HepG2 (cell line): ENCODE results near the gene TOR4A. TPM values are rescaled to one million over a fixed set of nuclear protein-coding genes. Genes with fewer than 3 reads are reported as not detected.

Source experiments
- CEBPG ChIP-seq: IDR thresholded peaks from 2 replicates; pipeline ENCODE4 v1.6.1; 2016
- FOSL2 ChIP-seq: sonication (generic); formaldehyde crosslinking; IDR thresholded peaks from 2 replicates; pipeline ENCODE4 v1.4.0; 2020; ENCODE audit warnings: missing genetic modification reagents
- GABPA ChIP-seq, 2 experiments: IDR thresholded peaks; 2 replicates each; pipeline ENCODE4 v1.6.1; 2011 to 2016; ENCODE audit warnings: low read depth in 2 of 2, low read length in 1 of 2, missing biosample characterization in 1 of 2, missing genetic modification characterization in 1 of 2
- HDAC1 ChIP-seq: sonication (generic); formaldehyde crosslinking; IDR thresholded peaks from 2 replicates; pipeline ENCODE4 v1.5.1; 2020; ENCODE audit warnings: mild to moderate bottlenecking, missing genetic modification reagents
- HHEX ChIP-seq: IDR thresholded peaks from 2 replicates; pipeline ENCODE4 v1.6.1; 2016; ENCODE audit warnings: control low read depth
- MBNL3 ChIP-seq: fragments of 250-450 bp; sonication (Bioruptor Pico); conservative IDR thresholded peaks from 2 replicates; pipeline ENCODE4 v1.8.0; 2022; ENCODE audit warnings: mild to moderate bottlenecking, inconsistent platforms
- MEF2D ChIP-seq: sonication (generic); formaldehyde crosslinking; IDR thresholded peaks from 2 replicates; pipeline ENCODE4 v1.5.1; 2020; ENCODE audit warnings: mild to moderate bottlenecking, missing genetic modification reagents
- ZFX ChIP-seq: sonication (generic); formaldehyde crosslinking; IDR thresholded peaks from 2 replicates; pipeline ENCODE4 v1.4.0; 2020; ENCODE audit warnings: mild to moderate bottlenecking, low read depth, missing genetic modification reagents, moderate library complexity
- ZNF136 ChIP-seq: sonication (generic); formaldehyde crosslinking; IDR thresholded peaks from 2 replicates; pipeline ENCODE4 v1.8.1; 2022; ENCODE audit warnings: low read depth, mild to moderate bottlenecking, moderate library complexity, missing genetic modification reagents
- ZNF234 ChIP-seq: sonication (generic); formaldehyde crosslinking; conservative IDR thresholded peaks from 2 replicates; pipeline ENCODE4 v1.5.1; 2020; ENCODE audit warnings: mild to moderate bottlenecking, missing genetic modification reagents
- ZNF235 ChIP-seq: sonication (generic); formaldehyde crosslinking; IDR thresholded peaks from 2 replicates; pipeline ENCODE4 v1.8.1; 2023; ENCODE audit warnings: mild to moderate bottlenecking, missing genetic modification reagents, borderline replicate concordance
- ZNF816 ChIP-seq: sonication (generic); formaldehyde crosslinking; IDR thresholded peaks from 2 replicates; pipeline ENCODE4 v1.8.0; 2022; ENCODE audit warnings: missing genetic modification reagents, mild to moderate bottlenecking, borderline replicate concordance
- polyA plus RNA-seq, 8 experiments: library from polyadenylated mRNA; depleted of rRNA in 3 of 8; stranded (reverse) in 7 of 8; unstranded in 1 of 8; fragments of >200 nt; fragmentation: Illumina TruSeq in 4 of 8; extraction: Trizol in 4 of 8; gene quantifications; 2 replicates each; pipeline versions ENCODE4 v1.2.1 to v1.2.3, GENCODE V29; 2011 to 2016; ENCODE audit warnings: low read depth in 4 of 8, missing spikeins in 1 of 8, mixed read lengths in 1 of 8; ENCODE audit not compliant: insufficient read depth in 1 of 8
- total RNA-seq, 5 experiments: library from RNA; depleted of rRNA; stranded (reverse); fragments of >200 nt; fragmentation: Illumina TruSeq; extraction: Trizol; gene quantifications; 2 replicates each; pipeline ENCODE4 v1.2.3, GENCODE V29; 2016; ENCODE audit warnings: low read depth in 1 of 5
- TF ChIP-seq, protein P1 (sequence below): sonication (generic); formaldehyde crosslinking; IDR thresholded peaks from one replicate; pipeline ENCODE4 v1.5.1; 2020; ENCODE audit warnings: mild to moderate bottlenecking, missing genetic modification reagents; ENCODE audit errors: not compliant biosample characterization
- TF ChIP-seq, protein P2 (sequence below): sonication (generic); formaldehyde crosslinking; IDR thresholded peaks from 2 replicates; pipeline ENCODE4 v1.4.0; 2020; ENCODE audit warnings: mild to moderate bottlenecking, missing genetic modification reagents
- TF ChIP-seq, protein P3 (sequence below): sonication (generic); formaldehyde crosslinking; IDR thresholded peaks from 2 replicates; pipeline ENCODE4 v1.5.1; 2020; ENCODE audit warnings: mild to moderate bottlenecking, missing genetic modification reagents, moderate library complexity
- TF ChIP-seq, protein P4 (sequence below): sonication (generic); formaldehyde crosslinking; IDR thresholded peaks from 2 replicates; pipeline ENCODE4 v1.8.0; 2022; ENCODE audit warnings: mild to moderate bottlenecking, missing genetic modification reagents, borderline replicate concordance

TOR4A gene
- total and polyA plus RNA-seq, 2 of the 13 experiments (the other 11 are each of a cell fraction or from before 2014, with no cell fraction given): 11.1 to 14.2 TPM

DNA sequence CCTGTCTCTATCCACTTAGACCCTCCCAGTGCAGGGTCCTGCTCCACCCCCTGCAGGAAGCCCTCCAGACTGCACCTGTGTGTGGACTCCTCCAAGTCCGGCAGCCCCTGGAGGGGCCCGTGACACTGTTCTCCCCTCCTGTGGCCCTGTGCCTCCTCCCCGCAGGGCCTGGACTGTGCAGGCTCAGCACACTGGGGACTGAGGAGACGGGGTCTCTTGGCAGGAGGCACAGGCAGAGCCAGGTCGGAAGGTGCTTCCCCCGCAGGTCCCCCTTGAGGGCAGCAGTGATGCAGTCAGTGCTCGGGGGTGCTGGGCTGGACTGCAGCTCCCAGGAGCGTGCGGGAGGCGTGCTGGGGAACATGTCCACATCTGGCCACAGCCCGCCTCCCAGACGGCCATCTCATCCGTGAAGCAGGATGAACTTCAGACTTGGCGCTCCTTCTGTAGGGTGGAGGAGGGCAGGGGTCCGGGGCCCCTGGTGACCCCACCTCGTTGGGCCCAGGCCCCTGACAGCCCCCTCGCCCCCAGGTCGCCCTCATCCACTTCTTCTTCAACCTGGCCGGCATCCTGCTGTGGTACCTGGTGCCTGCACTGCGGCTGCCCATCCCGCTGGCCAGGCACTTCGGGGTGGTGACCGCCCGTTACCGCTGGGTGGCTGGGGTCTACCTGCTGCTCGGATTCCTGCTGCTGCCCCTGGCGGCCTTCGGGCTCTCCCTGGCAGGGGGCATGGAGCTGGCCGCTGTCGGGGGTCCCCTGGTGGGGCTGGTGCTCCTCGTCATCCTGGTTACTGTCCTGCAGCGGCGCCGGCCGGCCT is 41.9 kb upstream of the TOR4A start (continued):
- TF ChIP-seq CEBPG (CRISPR knock-in tag): no peak
- TF ChIP-seq ZNF136 (CRISPR knock-in tag): no peak
- TF ChIP-seq ZNF234: 0 out of 2 replicates have a peak, but pooled peaks have one; percentile 79
- 0 out of 2 replicates have a peak, but pooled peaks have one; percentile 20 for TF ChIP-seq ZNF235 (CRISPR knock-in tag)
- no peak for TF ChIP-seq HDAC1 (CRISPR knock-in tag)
- TF ChIP-seq, protein P1, sequence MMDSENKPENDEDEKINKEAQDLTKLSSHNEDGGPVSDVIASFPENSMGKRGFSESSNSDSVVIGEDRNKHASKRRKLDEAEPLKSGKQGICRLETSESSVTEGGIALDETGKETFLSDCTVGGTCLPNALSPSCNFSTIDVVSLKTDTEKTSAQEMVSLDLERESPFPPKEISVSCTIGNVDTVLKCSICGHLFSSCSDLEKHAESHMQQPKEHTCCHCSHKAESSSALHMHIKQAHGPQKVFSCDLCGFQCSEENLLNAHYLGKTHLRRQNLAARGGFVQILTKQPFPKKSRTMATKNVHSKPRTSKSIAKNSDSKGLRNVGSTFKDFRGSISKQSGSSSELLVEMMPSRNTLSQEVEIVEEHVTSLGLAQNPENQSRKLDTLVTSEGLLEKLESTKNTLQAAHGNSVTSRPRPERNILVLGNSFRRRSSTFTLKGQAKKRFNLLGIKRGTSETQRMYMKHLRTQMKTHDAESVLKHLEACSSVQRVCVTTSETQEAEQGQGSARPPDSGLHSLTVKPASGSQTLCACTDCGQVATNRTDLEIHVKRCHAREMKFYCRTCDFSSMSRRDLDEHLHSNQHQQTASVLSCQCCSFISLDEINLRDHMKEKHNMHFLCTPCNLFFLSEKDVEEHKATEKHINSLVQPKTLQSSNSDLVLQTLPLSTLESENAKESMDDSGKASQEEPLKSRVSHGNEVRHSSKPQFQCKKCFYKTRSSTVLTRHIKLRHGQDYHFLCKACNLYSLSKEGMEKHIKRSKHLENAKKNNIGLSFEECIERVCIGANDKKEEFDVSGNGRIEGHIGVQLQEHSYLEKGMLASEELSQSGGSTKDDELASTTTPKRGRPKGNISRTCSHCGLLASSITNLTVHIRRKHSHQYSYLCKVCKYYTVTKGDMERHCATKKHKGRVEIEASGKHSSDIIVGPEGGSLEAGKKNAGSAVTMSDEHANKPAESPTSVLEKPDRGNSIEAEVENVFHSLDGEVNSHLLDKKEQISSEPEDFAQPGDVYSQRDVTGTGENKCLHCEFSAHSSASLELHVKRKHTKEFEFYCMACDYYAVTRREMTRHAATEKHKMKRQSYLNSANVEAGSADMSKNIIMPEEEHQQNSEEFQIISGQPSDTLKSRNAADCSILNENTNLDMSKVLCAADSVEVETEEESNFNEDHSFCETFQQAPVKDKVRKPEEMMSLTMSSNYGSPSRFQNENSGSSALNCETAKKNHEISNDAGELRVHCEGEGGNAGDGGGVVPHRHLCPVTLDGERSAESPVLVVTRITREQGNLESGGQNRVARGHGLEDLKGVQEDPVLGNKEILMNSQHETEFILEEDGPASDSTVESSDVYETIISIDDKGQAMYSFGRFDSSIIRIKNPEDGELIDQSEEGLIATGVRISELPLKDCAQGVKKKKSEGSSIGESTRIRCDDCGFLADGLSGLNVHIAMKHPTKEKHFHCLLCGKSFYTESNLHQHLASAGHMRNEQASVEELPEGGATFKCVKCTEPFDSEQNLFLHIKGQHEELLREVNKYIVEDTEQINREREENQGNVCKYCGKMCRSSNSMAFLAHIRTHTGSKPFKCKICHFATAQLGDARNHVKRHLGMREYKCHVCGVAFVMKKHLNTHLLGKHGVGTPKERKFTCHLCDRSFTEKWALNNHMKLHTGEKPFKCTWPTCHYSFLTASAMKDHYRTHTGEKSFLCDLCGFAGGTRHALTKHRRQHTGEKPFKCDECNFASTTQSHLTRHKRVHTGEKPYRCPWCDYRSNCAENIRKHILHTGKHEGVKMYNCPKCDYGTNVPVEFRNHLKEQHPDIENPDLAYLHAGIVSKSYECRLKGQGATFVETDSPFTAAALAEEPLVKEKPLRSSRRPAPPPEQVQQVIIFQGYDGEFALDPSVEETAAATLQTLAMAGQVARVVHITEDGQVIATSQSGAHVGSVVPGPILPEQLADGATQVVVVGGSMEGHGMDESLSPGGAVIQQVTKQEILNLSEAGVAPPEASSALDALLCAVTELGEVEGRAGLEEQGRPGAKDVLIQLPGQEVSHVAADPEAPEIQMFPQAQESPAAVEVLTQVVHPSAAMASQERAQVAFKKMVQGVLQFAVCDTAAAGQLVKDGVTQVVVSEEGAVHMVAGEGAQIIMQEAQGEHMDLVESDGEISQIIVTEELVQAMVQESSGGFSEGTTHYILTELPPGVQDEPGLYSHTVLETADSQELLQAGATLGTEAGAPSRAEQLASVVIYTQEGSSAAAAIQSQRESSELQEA: no peak
- no peak for TF ChIP-seq MEF2D (CRISPR knock-in tag)
- TF ChIP-seq, protein P2, sequence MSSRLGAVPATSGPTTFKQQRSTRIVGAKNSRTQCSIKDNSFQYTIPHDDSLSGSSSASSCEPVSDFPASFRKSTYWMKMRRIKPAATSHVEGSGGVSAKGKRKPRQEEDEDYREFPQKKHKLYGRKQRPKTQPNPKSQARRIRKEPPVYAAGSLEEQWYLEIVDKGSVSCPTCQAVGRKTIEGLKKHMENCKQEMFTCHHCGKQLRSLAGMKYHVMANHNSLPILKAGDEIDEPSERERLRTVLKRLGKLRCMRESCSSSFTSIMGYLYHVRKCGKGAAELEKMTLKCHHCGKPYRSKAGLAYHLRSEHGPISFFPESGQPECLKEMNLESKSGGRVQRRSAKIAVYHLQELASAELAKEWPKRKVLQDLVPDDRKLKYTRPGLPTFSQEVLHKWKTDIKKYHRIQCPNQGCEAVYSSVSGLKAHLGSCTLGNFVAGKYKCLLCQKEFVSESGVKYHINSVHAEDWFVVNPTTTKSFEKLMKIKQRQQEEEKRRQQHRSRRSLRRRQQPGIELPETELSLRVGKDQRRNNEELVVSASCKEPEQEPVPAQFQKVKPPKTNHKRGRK (CRISPR knock-in tag): no peak
- TF ChIP-seq FOSL2 (CRISPR knock-in tag): no peak
- TF ChIP-seq ZFX: peak; percentile 8; the same call in 1 of the 2 replicates
- TF ChIP-seq, protein P3, sequence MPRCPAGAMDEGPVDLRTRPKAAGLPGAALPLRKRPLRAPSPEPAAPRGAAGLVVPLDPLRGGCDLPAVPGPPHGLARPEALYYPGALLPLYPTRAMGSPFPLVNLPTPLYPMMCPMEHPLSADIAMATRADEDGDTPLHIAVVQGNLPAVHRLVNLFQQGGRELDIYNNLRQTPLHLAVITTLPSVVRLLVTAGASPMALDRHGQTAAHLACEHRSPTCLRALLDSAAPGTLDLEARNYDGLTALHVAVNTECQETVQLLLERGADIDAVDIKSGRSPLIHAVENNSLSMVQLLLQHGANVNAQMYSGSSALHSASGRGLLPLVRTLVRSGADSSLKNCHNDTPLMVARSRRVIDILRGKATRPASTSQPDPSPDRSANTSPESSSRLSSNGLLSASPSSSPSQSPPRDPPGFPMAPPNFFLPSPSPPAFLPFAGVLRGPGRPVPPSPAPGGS (CRISPR knock-in tag): no peak; the same call in 1 of the 2 replicates
- no peak for TF ChIP-seq ZNF816 (CRISPR knock-in tag)
- no peak for TF ChIP-seq HHEX (CRISPR knock-in tag)
- TF ChIP-seq, protein P4, sequence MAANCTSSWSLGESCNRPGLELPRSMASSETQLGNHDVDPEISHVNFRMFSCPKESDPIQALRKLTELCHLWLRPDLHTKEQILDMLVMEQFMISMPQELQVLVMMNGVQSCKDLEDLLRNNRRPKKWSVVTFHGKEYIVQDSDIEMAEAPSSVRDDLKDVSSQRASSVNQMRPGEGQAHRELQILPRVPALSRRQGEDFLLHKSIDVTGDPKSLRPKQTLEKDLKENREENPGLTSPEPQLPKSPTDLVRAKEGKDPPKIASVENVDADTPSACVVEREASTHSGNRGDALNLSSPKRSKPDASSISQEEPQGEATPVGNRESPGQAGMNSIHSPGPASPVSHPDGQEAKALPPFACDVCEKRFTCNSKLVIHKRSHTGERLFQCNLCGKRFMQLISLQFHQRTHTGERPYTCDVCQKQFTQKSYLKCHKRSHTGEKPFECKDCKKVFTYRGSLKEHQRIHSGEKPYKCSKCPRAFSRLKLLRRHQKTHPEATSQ (CRISPR knock-in tag): 0 out of 2 replicates have a peak, but pooled peaks have one; percentile 43
- no peak for TF ChIP-seq MBNL3
- TF ChIP-seq GABPA (IDR thresholded peaks at IDR 0.05; ENCODE audit: low read depth, low read length): no peak
- TF ChIP-seq GABPA (CRISPR knock-in tag; IDR thresholded peaks at IDR 0.05; ENCODE audit: low read depth): no peak
